SW 1271 (cell line): ENCODE measurements around the gene SPEG.

ENCODE experiments used
- DNase-seq, 2 experiments: peaks; one replicate each; lab custom pipeline; 2025; lab: John Stamatoyannopoulos, UW

SPEG gene

GRCh38 chr2:219478916-219479315, 44.3 kb downstream of the SPEG start:
- no peak for DNase-seq

GRCh38 chr2:219480004-219480403, 45.4 kb downstream of the SPEG start:
- no peak for DNase-seq

- no peak for DNase-seq
Measured at GRCh38 chr2:219482674-219483405, 48.2 kb downstream of the SPEG start.

- no peak for DNase-seq
Measured at GRCh38 chr2:219483451-219484342, 49.1 kb downstream of the SPEG start.

GRCh38 chr2:219484343-219485200, 49.9 kb downstream of the SPEG start:
- DNase-seq: no peak

- no peak for DNase-seq
Measured at GRCh38 chr2:219485201-219485580, 50.5 kb downstream of the SPEG start.

GRCh38 chr2:219486380-219486959, 51.8 kb downstream of the SPEG start:
- DNase-seq: no peak

- DNase-seq: no peak
Measured at GRCh38 chr2:219488149-219488843, 53.7 kb downstream of the SPEG start.

- DNase-seq: no peak
Measured at GRCh38 chr2:219488844-219489194, 54.2 kb downstream of the SPEG start.

- no peak for DNase-seq
Measured at GRCh38 chr2:219489315-219489714, 54.7 kb downstream of the SPEG start.

GRCh38 chr2:219490186-219490585, 55.5 kb downstream of the SPEG start:
- DNase-seq: no peak

- no peak for DNase-seq
Measured at GRCh38 chr2:219490600-219491130, 56.0 kb downstream of the SPEG start.

- DNase-seq: no peak
Measured at GRCh38 chr2:219491278-219491963, 56.8 kb downstream of the SPEG start.

GRCh38 chr2:219492575-219492974, 57.9 kb downstream of the SPEG start:
- DNase-seq: no peak

- DNase-seq: no peak
Measured at GRCh38 chr2:219493086-219493485, 58.4 kb downstream of the SPEG start.

- DNase-seq: no peak
Measured at GRCh38 chr2:219494952-219495530, 60.4 kb downstream of the SPEG start.

GRCh38 chr2:219495531-219496122, 61.0 kb downstream of the SPEG start:
- DNase-seq: peak; percentile 39 to 42

GRCh38 chr2:219496247-219496824, 61.7 kb downstream of the SPEG start:
- no peak for DNase-seq

GRCh38 chr2:219496825-219497494, 62.3 kb downstream of the SPEG start:
- no peak for DNase-seq
